ENCODE measurements around the gene MAPK11. TPM values are rescaled to one million over a fixed set of nuclear protein-coding genes. Genes with fewer than 3 reads are reported as not detected.

MAPK11 gene
- polyA plus RNA-seq, 3 donors, result 0.81 TPM; not detected in 2

DNA sequence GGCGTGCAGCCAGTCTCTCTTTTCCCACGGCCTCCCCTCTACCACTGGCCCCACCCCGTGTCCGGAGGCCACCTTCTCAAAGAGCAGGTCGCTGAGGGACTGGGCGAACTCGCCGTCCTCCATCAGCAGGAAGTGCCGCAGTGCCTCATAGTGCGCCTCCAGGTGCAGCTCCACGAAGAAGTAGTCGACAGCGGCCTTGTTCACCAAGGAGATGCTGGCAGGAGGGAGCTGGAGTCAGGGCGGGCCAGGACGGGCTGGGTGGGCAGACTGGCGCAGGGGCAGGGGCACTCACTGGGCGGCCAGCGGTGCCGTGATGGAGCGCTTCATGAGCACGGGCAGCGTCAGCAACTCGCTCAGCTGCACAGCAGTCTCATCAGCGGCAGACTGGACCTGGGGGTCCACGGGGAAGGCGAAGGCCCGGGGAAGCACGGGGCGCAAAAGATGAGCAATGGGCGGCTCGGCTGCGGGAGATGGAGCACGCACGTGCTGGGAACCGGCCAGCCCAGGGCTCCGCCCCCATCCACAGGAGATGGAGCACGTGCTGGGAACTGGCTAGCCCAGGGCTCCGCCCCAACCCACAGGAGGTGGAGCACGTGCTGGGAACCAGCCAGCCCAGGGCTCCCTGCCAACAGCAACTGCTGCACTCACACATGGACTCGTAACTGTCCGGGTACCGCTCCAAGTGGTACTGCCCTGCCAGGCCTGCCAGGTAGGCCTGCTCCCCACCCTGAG lies 51.0 kb downstream of the MAPK11 start:
- Histone ChIP-seq H3K9me3 (replicated peaks in 1 of 2; ENCODE audit: control insufficient read depth in 1 of 2, insufficient read depth in 1 of 2, low read length in 2 of 2) (no peaks in the 10 kb centered on the region), H3K4me3 (replicated peaks in 1 of 3; ENCODE audit: low read depth in 2 of 3, low read length in 3 of 3) (no peak overlapping the region), H3K4me1 (ENCODE audit: control insufficient read depth in 1 of 2, insufficient read depth in 2 of 2, low read length in 2 of 2) (peaks cover 0 to 9% of the 10 kb centered on the region in 2 donors), H3K27ac (ENCODE audit: low read depth in 1 of 2, low read length in 2 of 2) (no peak overlapping the region), H3K36me3 (replicated peaks in 1 of 2; ENCODE audit: control insufficient read depth in 1 of 2, insufficient read depth in 2 of 2, low read length in 2 of 2) (peaks cover 85 to 90% of the 10 kb centered on the region in 2 donors), H3K79me2 (ENCODE audit: insufficient read depth, low read length) (peaks cover 16% of the 10 kb centered on the region), H2AFZ (ENCODE audit: insufficient read depth, low read depth, low read length, poor library complexity, severe bottlenecking) (no peak overlapping the region), H3K9ac (ENCODE audit: insufficient read depth, low read length, poor library complexity, severe bottlenecking) (no peak overlapping the region), H3K27me3 (ENCODE audit: control insufficient read depth in 2 of 2, insufficient read depth in 2 of 2, low read length in 2 of 2) (no peaks in the 10 kb centered on the region), H3K4me2 (replicated peaks; ENCODE audit: extremely low read depth, low read length, poor library complexity, severe bottlenecking) (no peak overlapping the region), H4K20me1 (ENCODE audit: insufficient read depth, low read length) (peaks cover 65% of the 10 kb centered on the region)
- no peaks in the 10 kb centered on the region for H3K27me3 Mint-ChIP-seq (ENCODE audit: low read depth in 3 of 3)
- peaks cover 64 to 94% of the 10 kb centered on the region in 2 donors for H3K36me3 Mint-ChIP-seq
- H3K4me3 Mint-ChIP-seq, result no peak overlapping the region
- 60% methylated on average over 40 of the region's 42 CpGs for WGBS (ENCODE audit: insufficient coverage)
- TF ChIP-seq, protein P1, sequence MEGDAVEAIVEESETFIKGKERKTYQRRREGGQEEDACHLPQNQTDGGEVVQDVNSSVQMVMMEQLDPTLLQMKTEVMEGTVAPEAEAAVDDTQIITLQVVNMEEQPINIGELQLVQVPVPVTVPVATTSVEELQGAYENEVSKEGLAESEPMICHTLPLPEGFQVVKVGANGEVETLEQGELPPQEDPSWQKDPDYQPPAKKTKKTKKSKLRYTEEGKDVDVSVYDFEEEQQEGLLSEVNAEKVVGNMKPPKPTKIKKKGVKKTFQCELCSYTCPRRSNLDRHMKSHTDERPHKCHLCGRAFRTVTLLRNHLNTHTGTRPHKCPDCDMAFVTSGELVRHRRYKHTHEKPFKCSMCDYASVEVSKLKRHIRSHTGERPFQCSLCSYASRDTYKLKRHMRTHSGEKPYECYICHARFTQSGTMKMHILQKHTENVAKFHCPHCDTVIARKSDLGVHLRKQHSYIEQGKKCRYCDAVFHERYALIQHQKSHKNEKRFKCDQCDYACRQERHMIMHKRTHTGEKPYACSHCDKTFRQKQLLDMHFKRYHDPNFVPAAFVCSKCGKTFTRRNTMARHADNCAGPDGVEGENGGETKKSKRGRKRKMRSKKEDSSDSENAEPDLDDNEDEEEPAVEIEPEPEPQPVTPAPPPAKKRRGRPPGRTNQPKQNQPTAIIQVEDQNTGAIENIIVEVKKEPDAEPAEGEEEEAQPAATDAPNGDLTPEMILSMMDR (IDR thresholded peaks at IDR 0.05), result no peak
- peak overlapping the region in 2 of 7 donors; percentile 40 to 41 for H3K27ac Mint-ChIP-seq
- H3K4me1 Mint-ChIP-seq, result peaks cover 6% of the 10 kb centered on the region
- DNase-seq, result peak; percentile 50 to 56 (median 51)
- H3K9me3 Mint-ChIP-seq, result no peaks in the 10 kb centered on the region
- intact Hi-C loops (cut with micrococcal nuclease), result no loop called here

DNA sequence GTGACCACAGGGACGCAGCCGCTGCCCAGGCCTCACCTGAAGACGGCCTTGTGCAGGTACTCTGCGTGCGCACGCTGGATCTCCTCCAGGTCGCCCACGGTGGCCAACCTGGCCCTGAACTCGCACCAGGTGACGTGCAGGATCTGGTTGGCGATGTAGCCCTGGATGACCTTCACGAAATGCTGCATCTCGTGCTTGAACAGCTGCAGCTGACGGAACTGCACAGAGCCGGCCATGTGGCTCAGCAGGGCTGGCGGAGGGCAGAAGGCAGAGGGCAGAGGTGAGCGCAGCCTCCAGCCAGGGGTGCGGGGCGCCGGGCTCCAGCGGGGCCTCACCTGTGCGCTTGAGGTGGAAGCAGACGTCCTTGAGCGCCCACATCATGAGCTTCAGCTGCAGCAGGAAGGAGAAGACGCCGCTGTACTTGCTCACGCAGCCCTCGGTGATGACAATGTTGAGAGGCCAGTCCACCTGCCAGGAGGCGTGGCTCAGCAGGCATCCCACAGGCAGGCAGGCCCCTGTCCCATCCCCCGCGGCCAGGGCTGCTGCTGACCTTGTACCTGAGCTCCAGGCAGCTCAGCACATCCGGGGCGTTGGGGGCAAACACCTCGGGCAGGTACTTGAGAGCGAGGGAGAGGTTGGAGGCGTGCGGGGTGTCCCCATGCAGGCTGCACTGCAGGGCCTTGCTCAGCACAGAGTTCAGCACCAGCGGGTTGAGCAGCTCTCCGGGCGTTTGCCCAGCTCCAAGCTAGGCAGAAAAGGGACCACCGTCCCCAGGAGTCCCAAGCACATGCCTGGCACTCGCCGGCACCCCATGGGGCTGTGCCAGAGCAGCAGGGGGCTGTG lies 51.8 kb downstream of the MAPK11 start:
- peaks cover 85 to 90% of the 10 kb centered on the region in 2 donors for H3K36me3 ChIP-seq (replicated peaks in 1 of 2; ENCODE audit: control insufficient read depth in 1 of 2, insufficient read depth in 2 of 2, low read length in 2 of 2)
- H3K4me1 Mint-ChIP-seq, result peaks cover 6% of the 10 kb centered on the region
- H3K9me3 Mint-ChIP-seq, result no peaks in the 10 kb centered on the region
- H3K9ac ChIP-seq (ENCODE audit: insufficient read depth, low read length, poor library complexity, severe bottlenecking), result no peak overlapping the region
- H3K27me3 ChIP-seq (ENCODE audit: control insufficient read depth in 2 of 2, insufficient read depth in 2 of 2, low read length in 2 of 2), result no peaks in the 10 kb centered on the region
- H4K20me1 ChIP-seq (ENCODE audit: insufficient read depth, low read length), result peaks cover 73% of the 10 kb centered on the region
- H3K27ac ChIP-seq (ENCODE audit: low read depth in 1 of 2, low read length in 2 of 2), result no peak overlapping the region
- peak overlapping the region in 2 of 7 donors; percentile 40 to 45 for H3K27ac Mint-ChIP-seq
- H3K79me2 ChIP-seq (ENCODE audit: insufficient read depth, low read length), result peaks cover 23% of the 10 kb centered on the region
- no peaks in the 10 kb centered on the region for H3K27me3 Mint-ChIP-seq (ENCODE audit: low read depth in 3 of 3)
- WGBS (ENCODE audit: insufficient coverage), result 94% methylated on average over 42 of the region's 43 CpGs
- H3K4me2 ChIP-seq (replicated peaks; ENCODE audit: extremely low read depth, low read length, poor library complexity, severe bottlenecking), result no peak overlapping the region
- peaks cover 0 to 9% of the 10 kb centered on the region in 2 donors for H3K4me1 ChIP-seq (ENCODE audit: control insufficient read depth in 1 of 2, insufficient read depth in 2 of 2, low read length in 2 of 2)
- peaks cover 64 to 94% of the 10 kb centered on the region in 2 donors for H3K36me3 Mint-ChIP-seq
- TF ChIP-seq, protein P1 (IDR thresholded peaks at IDR 0.05), result no peak
- H3K9me3 ChIP-seq (replicated peaks in 1 of 2; ENCODE audit: control insufficient read depth in 1 of 2, insufficient read depth in 1 of 2, low read length in 2 of 2), result no peaks in the 10 kb centered on the region
- H3K4me3 ChIP-seq (replicated peaks in 1 of 3; ENCODE audit: low read depth in 2 of 3, low read length in 3 of 3), result no peak overlapping the region
- no peak overlapping the region for H3K4me3 Mint-ChIP-seq
- no peak overlapping the region for H2AFZ ChIP-seq (ENCODE audit: insufficient read depth, low read depth, low read length, poor library complexity, severe bottlenecking)
- DNase-seq, result no peak
- intact Hi-C loops (cut with micrococcal nuclease), result no loop called here

All from CD14-positive monocyte (primary cell).